ENCODE results near the gene PPM1H. TPM values are rescaled to one million over a fixed set of nuclear protein-coding genes. Genes with fewer than 3 reads are reported as not detected.

The PPM1H gene
- total and polyA plus RNA-seq, 2 of the 8 experiments (the other 6 are each of a cell fraction or from before 2014, with no cell fraction given), result 16.4 to 36.1 TPM

GRCh38 chr12:62653740-62654139 lies 281.2 kb downstream of the PPM1H start:
- Histone ChIP-seq H4K20me1 (replicated peaks in 1 of 2; ENCODE audit: control insufficient read depth in 1 of 2, insufficient read depth in 2 of 2, low read length in 2 of 2) (no peaks in the 10 kb centered on the region), H3K56ac (replicated peaks; ENCODE audit: insufficient read length, low read depth, low read length) (no peak overlapping the region), H3K4me3 (ENCODE audit: extremely low read depth in 1 of 4, insufficient read depth in 2 of 4, low read depth in 3 of 4, low read length in 4 of 4) (peak overlapping the region in 1 of 4 experiments; percentile 33; a peak in 2 of 8 replicates), H2AK5ac (ENCODE audit: low read depth, low read length) (peak overlapping the region; percentile 99; the same call in 1 of the 2 replicates), H3K23me2 (ENCODE audit: low read depth, low read length) (no peaks in the 10 kb centered on the region), H2BK5ac (ENCODE audit: low read depth, low read length) (no peak overlapping the region; the same call in 1 of the 2 replicates), H2BK120ac (replicated peaks; ENCODE audit: low read depth, low read length) (no peak overlapping the region), H3K36me3 (ENCODE audit: control insufficient read depth in 2 of 4, insufficient read depth in 4 of 4, low read length in 3 of 4) (no peaks in the 10 kb centered on the region), H2BK15ac (ENCODE audit: low read length) (no peak overlapping the region), H3K4ac (replicated peaks; ENCODE audit: insufficient read length, low read depth, low read length) (no peak overlapping the region), H3K27me3 (replicated peaks in 1 of 4; ENCODE audit: control insufficient read depth in 3 of 4, extremely low read depth in 1 of 4, insufficient read depth in 3 of 4, low read length in 3 of 4) (peaks cover 7 to 22% (median 14%) of the 10 kb centered on the region in 4 experiments), H2AFZ (ENCODE audit: low read length) (no peak overlapping the region), H3K79me2 (ENCODE audit: control insufficient read depth in 1 of 2, insufficient read depth in 2 of 2, low read length in 2 of 2) (no peaks in the 10 kb centered on the region), H4K91ac (replicated peaks; ENCODE audit: insufficient read length, low read length) (no peak overlapping the region), H3K23ac (ENCODE audit: insufficient read length) (no peak overlapping the region), H3K27ac (ENCODE audit: low read depth, low read length) (no peak overlapping the region), H3K18ac (ENCODE audit: extremely low read depth, low read length) (no peak overlapping the region), H3K4me1 (replicated peaks in 1 of 4; ENCODE audit: control insufficient read depth in 3 of 4, insufficient read depth in 4 of 4, low read length in 3 of 4) (peaks cover 28 to 48% (median 39%) of the 10 kb centered on the region in 4 experiments), H2BK12ac (ENCODE audit: low read depth, low read length) (peak overlapping the region; percentile 98; the same call in 1 of the 2 replicates), H3K79me1 (ENCODE audit: low read depth, low read length) (no peaks in the 10 kb centered on the region), H2BK20ac (ENCODE audit: low read length) (no peak overlapping the region), H3K4me2 (ENCODE audit: insufficient read depth in 1 of 2, low read depth in 2 of 2, low read length in 2 of 2) (peak overlapping the region; percentile 40 to 67), H3K9me3 (ENCODE audit: insufficient read depth in 2 of 2, low read depth in 1 of 2, low read length in 1 of 2) (no peaks in the 10 kb centered on the region), H3K14ac (ENCODE audit: insufficient read length) (no peak overlapping the region), H4K8ac (ENCODE audit: extremely low read depth, insufficient read depth, low read length) (no peak overlapping the region), H4K5ac (ENCODE audit: insufficient read length, low read depth, low read length) (no peak overlapping the region), H3K9ac (replicated peaks in 1 of 4; ENCODE audit: extremely low read depth in 1 of 4, low read depth in 3 of 4, low read length in 3 of 4) (no peak overlapping the region)
- FAIRE-seq (peak; percentile 100), DNase-seq (ENCODE audit: low read depth in 1 of 2, low spot score in 2 of 2) (peak; percentile 75 to 86)
- ChIA-PET POLR2A (ENCODE audit: partially characterized antibody) (interaction anchor here (0.9 to 3.9 kb wide), 7 partner anchors 9 to 138 kb away, joined by 3 to 20 read pairs (median 3); no protein-coding TSS in a partner anchor), CTCF (ENCODE audit: partially characterized antibody) (interaction anchor here (0.7 to 2.6 kb wide), 6 partner anchors 11 to 118 kb away, joined by 3 to 13 read pairs (median 3); no protein-coding TSS in a partner anchor)
- WGBS, 2 experiments (ENCODE audit: extremely low coverage in 1 of 2, insufficient coverage in 1 of 2, insufficient read length in 1 of 2, insufficient replicate concordance in 2 of 2, low coverage in 1 of 2, low lambda C conversion rate in 2 of 2, missing lambda C conversion rate in 1 of 2), result 2% methylated on average over 6 of the region's 6 CpGs; no CpG with 5 or more reads in 1 of the 2 experiments
- peak; percentile 99 for TF ChIP-seq TEAD4 (IDR thresholded peaks at IDR 0.05; ENCODE audit: low read depth, low read length)
- TF ChIP-seq KDM1A (IDR thresholded peaks at IDR 0.05; ENCODE audit: borderline replicate concordance, low read length), result peak; percentile 93; the same call in 1 of the 2 replicates
- no peak for TF ChIP-seq PHF8 (conservative IDR thresholded peaks at IDR 0.05; ENCODE audit: low read depth, low read length)
- TF ChIP-seq ASH2L (IDR thresholded peaks at IDR 0.05; ENCODE audit: low read length), result no peak
- TF ChIP-seq CHD1 (IDR thresholded peaks at IDR 0.05; ENCODE audit: low read depth, low read length), result no peak
- TF ChIP-seq TAF7 (optimal IDR thresholded peaks at IDR 0.05; ENCODE audit: borderline replicate concordance, low read depth, low read length), result no peak
- TF ChIP-seq GTF2F1 (IDR thresholded peaks at IDR 0.05; ENCODE audit: borderline replicate concordance, low read depth, low read length), result no peak
- no peak for TF ChIP-seq SAP30 (IDR thresholded peaks at IDR 0.05; ENCODE audit: insufficient read depth, insufficient replicate concordance, low read length)
